Measurements from ENCODE around the gene FKBP3. TPM values are rescaled to one million over a fixed set of nuclear protein-coding genes. Genes with fewer than 3 reads are reported as not detected.

Gene FKBP3
- total and polyA plus RNA-seq, 2 donors (not counting 1 experiment from before 2014, with no cell fraction given): 18.5 to 58.7 TPM

GRCh38 chr14:45073231-45073879 is 60.9 kb downstream of the FKBP3 start:
- Histone ChIP-seq H2AFZ (ENCODE audit: insufficient read depth, low read depth, low read length, poor library complexity, severe bottlenecking) (no peak overlapping the region), H3K27me3 (replicated peaks in 1 of 4; ENCODE audit: control extremely low read depth in 1 of 4, control insufficient read depth in 3 of 4, insufficient read depth in 4 of 4, low read length in 3 of 4) (no peaks in the 10 kb centered on the region), H3K9ac (ENCODE audit: low read length) (no peak overlapping the region), H3K9me3 (ENCODE audit: control extremely low read depth in 1 of 3, control insufficient read depth in 2 of 3, insufficient read depth in 1 of 3, low read length in 2 of 3) (no peaks in the 10 kb centered on the region), H3K79me2 (ENCODE audit: control insufficient read depth, insufficient read depth, low read length) (no peaks in the 10 kb centered on the region), H3K4me1 (ENCODE audit: control insufficient read depth in 2 of 2, insufficient read depth in 2 of 2, low read length in 2 of 2) (no peaks in the 10 kb centered on the region), H3K4me3 (ENCODE audit: control extremely low read depth in 1 of 5, extremely low read depth in 1 of 5, insufficient read depth in 1 of 5, low read depth in 2 of 5, low read length in 4 of 5) (no peak overlapping the region), H3K36me3 (replicated peaks in 1 of 2; ENCODE audit: control extremely low read depth in 1 of 2, control insufficient read depth in 1 of 2, extremely low read depth in 1 of 2, insufficient read depth in 2 of 2, low read length in 1 of 2) (peaks cover 0 to 6% of the 10 kb centered on the region in 2 experiments), H3K4me2 (replicated peaks; ENCODE audit: low read depth, low read length, poor library complexity, severe bottlenecking) (no peak overlapping the region), H3K27ac (ENCODE audit: low read length in 2 of 2) (no peak overlapping the region), H4K20me1 (ENCODE audit: control insufficient read depth, insufficient read depth, low read length, poor library complexity, severe bottlenecking) (no peaks in the 10 kb centered on the region)
- intact Hi-C loops (cut with micrococcal nuclease): no loop called here
- no peak for TF ChIP-seq CTCF (IDR thresholded peaks at IDR 0.05)
- Mint-ChIP-seq H3K4me1 (no peaks in the 10 kb centered on the region), H3K27me3 (no peaks in the 10 kb centered on the region), H3K4me3 (no peak overlapping the region), H3K9me3 (ENCODE audit: insufficient read depth) (no peaks in the 10 kb centered on the region), H3K27ac (no peak overlapping the region)
- POLR2A ChIA-PET: no interaction called here
- DNase-seq (no peak), ATAC-seq (ENCODE audit: low read depth) (no peak)
- no CpG with 5 or more reads among the region's 5 CpGs for WGBS (ENCODE audit: insufficient coverage)
- CTCF ChIA-PET: no interaction called here

- H4K20me1 ChIP-seq (ENCODE audit: control insufficient read depth, insufficient read depth, low read length, poor library complexity, severe bottlenecking): no peaks in the 10 kb centered on the region
- Mint-ChIP-seq H3K27me3 (no peaks in the 10 kb centered on the region), H3K9me3 (ENCODE audit: insufficient read depth) (no peaks in the 10 kb centered on the region), H3K4me3 (no peak overlapping the region), H3K27ac (no peak overlapping the region), H3K4me1 (no peaks in the 10 kb centered on the region)
- no peaks in the 10 kb centered on the region for H3K4me1 ChIP-seq (ENCODE audit: control insufficient read depth in 2 of 2, insufficient read depth in 2 of 2, low read length in 2 of 2)
- no peak overlapping the region for H2AFZ ChIP-seq (ENCODE audit: insufficient read depth, low read depth, low read length, poor library complexity, severe bottlenecking)
- ATAC-seq (ENCODE audit: low read depth) (no peak), DNase-seq (no peak)
- WGBS (ENCODE audit: insufficient coverage): 97% methylated on average over 6 of the region's 6 CpGs
- intact Hi-C loops (cut with micrococcal nuclease): no loop called here
- ChIA-PET POLR2A (no interaction called here), CTCF (no interaction called here)
- H3K4me3 ChIP-seq (ENCODE audit: control extremely low read depth in 1 of 5, extremely low read depth in 1 of 5, insufficient read depth in 1 of 5, low read depth in 2 of 5, low read length in 4 of 5): no peak overlapping the region
- H3K27ac ChIP-seq (ENCODE audit: low read length in 2 of 2): no peak overlapping the region
- no peaks in the 10 kb centered on the region for H3K9me3 ChIP-seq (ENCODE audit: control extremely low read depth in 1 of 3, control insufficient read depth in 2 of 3, insufficient read depth in 1 of 3, low read length in 2 of 3)
- no peak overlapping the region for H3K9ac ChIP-seq (ENCODE audit: low read length)
- no peaks in the 10 kb centered on the region for H3K27me3 ChIP-seq (replicated peaks in 1 of 4; ENCODE audit: control extremely low read depth in 1 of 4, control insufficient read depth in 3 of 4, insufficient read depth in 4 of 4, low read length in 3 of 4)
- TF ChIP-seq EZH2 (IDR thresholded peaks at IDR 0.05; ENCODE audit: borderline replicate concordance, insufficient read depth, low read depth, low read length, poor library complexity, severe bottlenecking): no peak
- no peak for TF ChIP-seq CTCF (IDR thresholded peaks at IDR 0.05)
- H3K4me2 ChIP-seq (replicated peaks; ENCODE audit: low read depth, low read length, poor library complexity, severe bottlenecking): no peak overlapping the region
- H3K79me2 ChIP-seq (ENCODE audit: control insufficient read depth, insufficient read depth, low read length): no peaks in the 10 kb centered on the region
- peaks cover 0 to 6% of the 10 kb centered on the region in 2 experiments for H3K36me3 ChIP-seq (replicated peaks in 1 of 2; ENCODE audit: control extremely low read depth in 1 of 2, control insufficient read depth in 1 of 2, extremely low read depth in 1 of 2, insufficient read depth in 2 of 2, low read length in 1 of 2)
Observed at GRCh38 chr14:45072126-45072525, 62.2 kb downstream of the FKBP3 start.
